ENCODE data around the gene PDXK.

The PDXK gene

GRCh38 chr21:43719748-43720538, 1.0 kb downstream of the PDXK start:
- peaks cover 17% of the 10 kb centered on the region for H3K4me1 ChIP-seq (ENCODE audit: control insufficient read depth, insufficient read depth, low read length)
- peak overlapping the region; percentile 92 for H3K4me3 ChIP-seq (ENCODE audit: low read length)
- no peak overlapping the region for H3K27ac ChIP-seq (ENCODE audit: low read depth, low read length)
- no peaks in the 10 kb centered on the region for H3K27me3 ChIP-seq (ENCODE audit: control insufficient read depth, insufficient read depth, low read length)
- peak overlapping the region; percentile 42 for H3K9ac ChIP-seq (ENCODE audit: low read length)
- H3K36me3 ChIP-seq (ENCODE audit: control insufficient read depth, insufficient read depth, low read length), result peaks cover 4% of the 10 kb centered on the region

- Histone ChIP-seq H3K36me3 (ENCODE audit: control insufficient read depth, insufficient read depth, low read length) (peaks cover 4% of the 10 kb centered on the region), H3K27ac (ENCODE audit: low read depth, low read length) (no peak overlapping the region), H3K4me1 (ENCODE audit: control insufficient read depth, insufficient read depth, low read length) (peaks cover 17% of the 10 kb centered on the region), H3K27me3 (ENCODE audit: control insufficient read depth, insufficient read depth, low read length) (no peaks in the 10 kb centered on the region), H3K4me3 (ENCODE audit: low read length) (peak overlapping the region; percentile 92), H3K9ac (ENCODE audit: low read length) (no peak overlapping the region)
These were observed 1.7 kb downstream of the PDXK start for GRCh38 chr21:43720539-43721166.

GRCh38 chr21:43721206-43721605, 2.3 kb downstream of the PDXK start:
- peak overlapping the region; percentile 92 for H3K4me3 ChIP-seq (ENCODE audit: low read length)
- no peak overlapping the region for H3K27ac ChIP-seq (ENCODE audit: low read depth, low read length)
- H3K36me3 ChIP-seq (ENCODE audit: control insufficient read depth, insufficient read depth, low read length), result peaks cover 4% of the 10 kb centered on the region
- no peak overlapping the region for H3K9ac ChIP-seq (ENCODE audit: low read length)
- no peaks in the 10 kb centered on the region for H3K27me3 ChIP-seq (ENCODE audit: control insufficient read depth, insufficient read depth, low read length)
- peaks cover 17% of the 10 kb centered on the region for H3K4me1 ChIP-seq (ENCODE audit: control insufficient read depth, insufficient read depth, low read length)

GRCh38 chr21:43721939-43722338, 3.0 kb downstream of the PDXK start:
- Histone ChIP-seq H3K27ac (ENCODE audit: low read depth, low read length) (no peak overlapping the region), H3K36me3 (ENCODE audit: control insufficient read depth, insufficient read depth, low read length) (peaks cover 4% of the 10 kb centered on the region), H3K4me1 (ENCODE audit: control insufficient read depth, insufficient read depth, low read length) (peaks cover 17% of the 10 kb centered on the region), H3K27me3 (ENCODE audit: control insufficient read depth, insufficient read depth, low read length) (no peaks in the 10 kb centered on the region), H3K9ac (ENCODE audit: low read length) (no peak overlapping the region), H3K4me3 (ENCODE audit: low read length) (no peak overlapping the region)

GRCh38 chr21:43723648-43724047, 4.7 kb downstream of the PDXK start:
- H3K27ac ChIP-seq (ENCODE audit: low read depth, low read length), result no peak overlapping the region
- no peak overlapping the region for H3K9ac ChIP-seq (ENCODE audit: low read length)
- H3K4me1 ChIP-seq (ENCODE audit: control insufficient read depth, insufficient read depth, low read length), result peaks cover 27% of the 10 kb centered on the region
- H3K27me3 ChIP-seq (ENCODE audit: control insufficient read depth, insufficient read depth, low read length), result no peaks in the 10 kb centered on the region
- no peak overlapping the region for H3K4me3 ChIP-seq (ENCODE audit: low read length)
- peaks cover 4% of the 10 kb centered on the region for H3K36me3 ChIP-seq (ENCODE audit: control insufficient read depth, insufficient read depth, low read length)

- Histone ChIP-seq H3K36me3 (ENCODE audit: control insufficient read depth, insufficient read depth, low read length) (peaks cover 4% of the 10 kb centered on the region), H3K4me3 (ENCODE audit: low read length) (no peak overlapping the region), H3K27me3 (ENCODE audit: control insufficient read depth, insufficient read depth, low read length) (no peaks in the 10 kb centered on the region), H3K27ac (ENCODE audit: low read depth, low read length) (peak overlapping the region; percentile 88), H3K9ac (ENCODE audit: low read length) (no peak overlapping the region), H3K4me1 (ENCODE audit: control insufficient read depth, insufficient read depth, low read length) (peaks cover 14% of the 10 kb centered on the region)
These were observed 8.0 kb downstream of the PDXK start for GRCh38 chr21:43726686-43727518.

GRCh38 chr21:43727519-43728153, 8.7 kb downstream of the PDXK start:
- Histone ChIP-seq H3K4me3 (ENCODE audit: low read length) (peak overlapping the region; percentile 66), H3K36me3 (ENCODE audit: control insufficient read depth, insufficient read depth, low read length) (peaks cover 4% of the 10 kb centered on the region), H3K27me3 (ENCODE audit: control insufficient read depth, insufficient read depth, low read length) (no peaks in the 10 kb centered on the region), H3K4me1 (ENCODE audit: control insufficient read depth, insufficient read depth, low read length) (peaks cover 10% of the 10 kb centered on the region), H3K9ac (ENCODE audit: low read length) (no peak overlapping the region), H3K27ac (ENCODE audit: low read depth, low read length) (peak overlapping the region; percentile 88)

GRCh38 chr21:43728154-43728466, 9.2 kb downstream of the PDXK start:
- peaks cover 4% of the 10 kb centered on the region for H3K36me3 ChIP-seq (ENCODE audit: control insufficient read depth, insufficient read depth, low read length)
- peak overlapping the region; percentile 66 for H3K4me3 ChIP-seq (ENCODE audit: low read length)
- H3K9ac ChIP-seq (ENCODE audit: low read length), result peak overlapping the region; percentile 1
- H3K27me3 ChIP-seq (ENCODE audit: control insufficient read depth, insufficient read depth, low read length), result no peaks in the 10 kb centered on the region
- peaks cover 10% of the 10 kb centered on the region for H3K4me1 ChIP-seq (ENCODE audit: control insufficient read depth, insufficient read depth, low read length)
- H3K27ac ChIP-seq (ENCODE audit: low read depth, low read length), result peak overlapping the region; percentile 88

GRCh38 chr21:43728467-43729390, 9.8 kb downstream of the PDXK start:
- H3K27ac ChIP-seq (ENCODE audit: low read depth, low read length), result peak overlapping the region; percentile 88
- peak overlapping the region; percentile 66 for H3K4me3 ChIP-seq (ENCODE audit: low read length)
- H3K36me3 ChIP-seq (ENCODE audit: control insufficient read depth, insufficient read depth, low read length), result peaks cover under 1% of the 10 kb centered on the region
- H3K4me1 ChIP-seq (ENCODE audit: control insufficient read depth, insufficient read depth, low read length), result peaks cover 10% of the 10 kb centered on the region
- peak overlapping the region; percentile 33 for H3K9ac ChIP-seq (ENCODE audit: low read length)
- H3K27me3 ChIP-seq (ENCODE audit: control insufficient read depth, insufficient read depth, low read length), result no peaks in the 10 kb centered on the region

GRCh38 chr21:43731476-43731875, 12.5 kb downstream of the PDXK start:
- H3K36me3 ChIP-seq (ENCODE audit: control insufficient read depth, insufficient read depth, low read length), result peaks cover 5% of the 10 kb centered on the region
- no peak overlapping the region for H3K9ac ChIP-seq (ENCODE audit: low read length)
- H3K4me3 ChIP-seq (ENCODE audit: low read length), result no peak overlapping the region
- no peak overlapping the region for H3K27ac ChIP-seq (ENCODE audit: low read depth, low read length)
- H3K4me1 ChIP-seq (ENCODE audit: control insufficient read depth, insufficient read depth, low read length), result peaks cover 10% of the 10 kb centered on the region
- no peaks in the 10 kb centered on the region for H3K27me3 ChIP-seq (ENCODE audit: control insufficient read depth, insufficient read depth, low read length)

- Histone ChIP-seq H3K4me3 (ENCODE audit: low read length) (no peak overlapping the region), H3K9ac (ENCODE audit: low read length) (no peak overlapping the region), H3K27me3 (ENCODE audit: control insufficient read depth, insufficient read depth, low read length) (no peaks in the 10 kb centered on the region), H3K4me1 (ENCODE audit: control insufficient read depth, insufficient read depth, low read length) (peaks cover 10% of the 10 kb centered on the region), H3K36me3 (ENCODE audit: control insufficient read depth, insufficient read depth, low read length) (peaks cover 5% of the 10 kb centered on the region), H3K27ac (ENCODE audit: low read depth, low read length) (no peak overlapping the region)
These were observed 13.2 kb downstream of the PDXK start for GRCh38 chr21:43731891-43732711.

Measured in rectal smooth muscle tissue (tissue), 1 donor.